Subcutaneous abdominal adipose tissue (tissue), 5 donors: ENCODE data around the gene EXOC6B.

ENCODE experiments used
- H3K27ac ChIP-seq: one replicate; pipeline ENCODE4 v1.7.0; 2013; ENCODE audit warnings: low read depth, mild to moderate bottlenecking, inconsistent platforms, low read length, moderate library complexity
- H3K27me3 ChIP-seq, 5 donors: one replicate each; pipeline ENCODE4 v1.7.0; 2013; ENCODE audit warnings: low read length in 5 of 5, inconsistent platforms in 1 of 5; ENCODE audit not compliant: control insufficient read depth in 5 of 5, insufficient read depth in 4 of 5
- H3K36me3 ChIP-seq, 5 donors: one replicate each; pipeline ENCODE4 v1.7.0; 2013; ENCODE audit warnings: low read length in 5 of 5; ENCODE audit not compliant: control insufficient read depth in 5 of 5, insufficient read depth in 5 of 5
- H3K4me1 ChIP-seq, 5 donors: one replicate each; pipeline ENCODE4 v1.7.0; 2013; ENCODE audit warnings: low read length in 5 of 5, mild to moderate bottlenecking in 3 of 5, moderate library complexity in 1 of 5; ENCODE audit not compliant: control insufficient read depth in 5 of 5, insufficient read depth in 5 of 5
- H3K4me3 ChIP-seq, 5 donors: one replicate each; pipeline ENCODE4 v1.7.0; 2013; ENCODE audit warnings: low read length in 5 of 5, low read depth in 1 of 5
- H3K9ac ChIP-seq, 5 donors: one replicate each; pipeline ENCODE4 v1.7.0; 2013; ENCODE audit warnings: low read length in 5 of 5, mild to moderate bottlenecking in 4 of 5, moderate library complexity in 3 of 5
- H3K9me3 ChIP-seq, 5 donors: one replicate each; pipeline ENCODE4 v1.7.0; 2013; ENCODE audit warnings: low read length in 5 of 5; ENCODE audit not compliant: control insufficient read depth in 5 of 5
- donor health status: healthy.
- donor health status: healthy.
- donor health status: healthy.
- donor health status: healthy.
- donor health status: healthy.

The EXOC6B gene

GRCh38 chr2:72341639-72342038 lies 484.2 kb downstream of the EXOC6B start:
- H3K9ac ChIP-seq: no peak overlapping the region
- H3K4me3 ChIP-seq: no peak overlapping the region
- no peaks in the 10 kb centered on the region for H3K9me3 ChIP-seq
- H3K36me3 ChIP-seq: no peaks in the 10 kb centered on the region
- peaks cover 0 to 5% (median 0%) of the 10 kb centered on the region in 5 donors for H3K4me1 ChIP-seq
- H3K27ac ChIP-seq: no peak overlapping the region
- no peaks in the 10 kb centered on the region for H3K27me3 ChIP-seq

DNA sequence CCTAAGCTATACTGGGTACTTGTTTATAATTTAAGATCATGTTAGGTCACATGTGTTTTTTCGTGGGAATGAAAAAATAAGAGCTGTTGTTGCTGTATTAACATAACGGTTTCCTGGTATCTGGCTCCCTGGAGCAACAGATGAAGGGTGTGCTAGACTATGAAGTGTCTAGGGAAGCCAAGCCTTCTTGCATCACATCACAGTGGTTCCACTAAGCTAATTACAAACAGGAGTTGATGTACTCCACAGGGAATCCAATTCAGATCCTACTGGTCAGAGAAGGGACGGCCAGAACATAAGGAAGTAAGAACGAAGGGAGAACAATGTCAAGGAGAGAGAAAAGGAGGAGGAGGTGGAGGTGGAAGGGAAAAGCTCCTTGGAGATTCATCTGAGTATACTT lies 485.2 kb downstream of the EXOC6B start:
- H3K36me3 ChIP-seq: no peaks in the 10 kb centered on the region
- peaks cover 0 to 5% (median 0%) of the 10 kb centered on the region in 5 donors for H3K4me1 ChIP-seq
- H3K9me3 ChIP-seq: no peaks in the 10 kb centered on the region
- H3K27ac ChIP-seq: no peak overlapping the region
- H3K9ac ChIP-seq: no peak overlapping the region
- no peak overlapping the region for H3K4me3 ChIP-seq
- H3K27me3 ChIP-seq: no peaks in the 10 kb centered on the region

DNA sequence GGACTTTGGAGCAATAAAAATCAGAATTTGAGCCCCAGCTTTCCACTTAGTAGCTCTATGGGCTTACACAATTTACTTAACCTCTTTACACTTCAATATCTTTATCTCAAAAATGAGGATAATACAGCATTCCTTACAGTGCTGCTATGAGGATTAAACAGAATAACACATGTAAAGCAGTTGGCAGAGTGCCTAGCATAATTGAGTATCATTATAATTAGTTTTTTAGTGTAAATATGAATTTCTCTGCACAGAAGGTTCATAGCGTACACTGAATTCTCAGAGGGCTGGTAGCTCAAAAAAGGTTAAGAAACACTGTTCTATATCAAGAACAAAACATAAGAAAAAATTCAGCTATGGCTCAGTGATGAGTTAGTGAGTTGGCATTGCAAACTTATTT lies 487.8 kb downstream of the EXOC6B start:
- H3K9ac ChIP-seq: no peak overlapping the region
- H3K36me3 ChIP-seq: peaks cover 0 to 1% (median 0%) of the 10 kb centered on the region in 5 donors
- no peak overlapping the region for H3K4me3 ChIP-seq
- H3K27ac ChIP-seq: no peak overlapping the region
- no peaks in the 10 kb centered on the region for H3K9me3 ChIP-seq
- H3K27me3 ChIP-seq: no peaks in the 10 kb centered on the region
- peaks cover 0 to 5% (median 0%) of the 10 kb centered on the region in 5 donors for H3K4me1 ChIP-seq

- H3K36me3 ChIP-seq: peaks cover 0 to 6% (median 0%) of the 10 kb centered on the region in 5 donors
- H3K27ac ChIP-seq: no peak overlapping the region
- no peak overlapping the region for H3K9ac ChIP-seq
- H3K4me3 ChIP-seq: no peak overlapping the region
- H3K4me1 ChIP-seq: no peaks in the 10 kb centered on the region
- no peaks in the 10 kb centered on the region for H3K9me3 ChIP-seq
- H3K27me3 ChIP-seq: no peaks in the 10 kb centered on the region
Measured at GRCh38 chr2:72332720-72333119, 493.1 kb downstream of the EXOC6B start.

GRCh38 chr2:72330652-72331051 lies 495.2 kb downstream of the EXOC6B start:
- H3K4me3 ChIP-seq: no peak overlapping the region
- H3K9ac ChIP-seq: no peak overlapping the region
- H3K9me3 ChIP-seq: no peaks in the 10 kb centered on the region
- H3K27ac ChIP-seq: no peak overlapping the region
- H3K27me3 ChIP-seq: no peaks in the 10 kb centered on the region
- peaks cover 0 to 2% (median 0%) of the 10 kb centered on the region in 5 donors for H3K4me1 ChIP-seq
- peaks cover 0 to 6% (median 0%) of the 10 kb centered on the region in 5 donors for H3K36me3 ChIP-seq

GRCh38 chr2:72326759-72327158 lies 499.1 kb downstream of the EXOC6B start:
- Histone ChIP-seq H3K4me3 (no peak overlapping the region), H3K9me3 (no peaks in the 10 kb centered on the region), H3K27ac (no peak overlapping the region), H3K9ac (no peak overlapping the region), H3K27me3 (no peaks in the 10 kb centered on the region), H3K4me1 (peaks cover 0 to 3% (median 0%) of the 10 kb centered on the region in 5 donors), H3K36me3 (no peaks in the 10 kb centered on the region)

- Histone ChIP-seq H3K27ac (no peak overlapping the region), H3K27me3 (no peaks in the 10 kb centered on the region), H3K4me1 (peaks cover 0 to 3% (median 0%) of the 10 kb centered on the region in 5 donors), H3K9me3 (no peaks in the 10 kb centered on the region), H3K36me3 (no peaks in the 10 kb centered on the region), H3K4me3 (no peak overlapping the region), H3K9ac (no peak overlapping the region)
Measured at GRCh38 chr2:72325592-72326422, 500.0 kb downstream of the EXOC6B start.

GRCh38 chr2:72316774-72317173 lies 509.1 kb downstream of the EXOC6B start:
- Histone ChIP-seq H3K36me3 (peaks cover 0 to 5% (median 0%) of the 10 kb centered on the region in 5 donors), H3K27ac (no peak overlapping the region), H3K4me1 (no peaks in the 10 kb centered on the region)

GRCh38 chr2:72300147-72300684 lies 525.6 kb downstream of the EXOC6B start:
- Histone ChIP-seq H3K27ac (no peak overlapping the region), H3K9me3 (no peaks in the 10 kb centered on the region), H3K9ac (no peak overlapping the region), H3K36me3 (no peaks in the 10 kb centered on the region), H3K4me1 (no peaks in the 10 kb centered on the region), H3K4me3 (no peak overlapping the region), H3K27me3 (no peaks in the 10 kb centered on the region)

More at GRCh38 chr2:72316774-72317173, 509.1 kb downstream of the EXOC6B start:
- Histone ChIP-seq H3K27me3 (no peaks in the 10 kb centered on the region), H3K9ac (no peak overlapping the region), H3K9me3 (no peaks in the 10 kb centered on the region), H3K4me3 (no peak overlapping the region)

DNA sequence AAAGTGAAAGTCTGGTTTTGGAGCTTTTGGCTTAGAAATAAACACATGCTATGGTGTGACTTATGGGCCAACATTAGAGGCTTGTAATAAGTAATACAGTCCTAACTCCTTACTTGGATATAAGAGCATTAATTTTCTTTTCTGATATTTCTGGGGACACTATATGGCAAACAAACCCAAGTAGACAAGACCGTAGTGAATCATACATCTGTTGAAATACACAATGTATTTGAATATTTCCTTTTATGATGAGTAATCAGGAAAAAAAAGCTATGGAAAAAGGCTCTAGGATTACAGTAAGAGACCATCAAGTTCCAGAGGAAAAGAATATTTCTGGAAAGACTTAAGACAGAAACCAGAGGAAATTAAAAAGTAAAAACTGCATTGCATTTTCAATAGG lies 532.2 kb downstream of the EXOC6B start:
- H3K4me1 ChIP-seq: no peaks in the 10 kb centered on the region

More for the DNA sequence above, 532.2 kb downstream of the EXOC6B start:
- H3K4me3 ChIP-seq: no peak overlapping the region
- no peaks in the 10 kb centered on the region for H3K27me3 ChIP-seq
- no peak overlapping the region for H3K9ac ChIP-seq
- H3K9me3 ChIP-seq: no peaks in the 10 kb centered on the region
- no peak overlapping the region for H3K27ac ChIP-seq
- H3K36me3 ChIP-seq: no peaks in the 10 kb centered on the region
